GM19324 (cell line): Measurements from ENCODE around the gene CCDC144A.
"Not testable (repeated sequence)": the region's sequence is repeated elsewhere in the genome, so short reads cannot be mapped to it uniquely, and the experiment has no call there.

ENCODE experiments used
- ATAC-seq: cut with Tn5 transposase; IDR thresholded peaks from one replicate; pipeline ENCODE4 v1.9.1; 2021; ENCODE audit warnings: mild to moderate bottlenecking, moderate library complexity; ENCODE audit not compliant: unreplicated experiment, low FRiP score

Gene CCDC144A

GRCh38 chr17:16689731-16690281, at the start of gene CCDC144A:
Gene CCDC144A, plus strand, starts transcription at chr17:16690241. Its CDS starts 160 bp downstream, at chr17:16690401.
- ATAC-seq = not testable (repeated sequence)

GRCh38 chr17:16649585-16649984, 40.5 kb upstream of the CCDC144A start:
- ATAC-seq = no peak

GRCh38 chr17:16652252-16652651, 37.8 kb upstream of the CCDC144A start:
- ATAC-seq = no peak

DNA sequence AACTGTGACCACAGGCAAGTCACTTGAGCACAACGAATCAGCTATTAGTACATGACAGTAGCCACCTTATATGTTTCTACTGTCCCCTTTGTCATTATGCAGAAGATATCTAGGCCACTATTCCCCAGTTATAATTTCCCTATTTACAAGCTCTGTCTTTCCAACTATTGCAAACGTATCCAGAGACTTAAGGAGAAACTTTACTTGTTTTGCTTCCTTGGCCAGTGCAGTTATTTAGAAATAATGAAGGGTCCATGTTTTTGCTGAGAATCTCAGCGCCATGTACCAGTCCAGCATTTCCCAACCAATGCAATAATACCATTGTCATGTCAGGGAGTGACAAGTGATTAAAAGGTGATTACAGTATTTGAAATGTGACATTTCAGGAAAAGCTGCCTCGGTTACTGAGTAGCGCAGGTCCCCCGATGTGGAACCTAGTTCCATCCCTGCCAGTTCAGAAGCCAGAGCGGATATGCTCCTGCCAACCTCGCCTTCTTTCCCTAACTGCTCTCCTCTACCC, 37.1 kb upstream of the CCDC144A start:
- ATAC-seq = no peak

GRCh38 chr17:16653367-16654041, 36.5 kb upstream of the CCDC144A start, which contains the start of gene ZNF624:
Gene ZNF624, minus strand, starts transcription at chr17:16653850.
- ATAC-seq = peak; percentile 86

DNA sequence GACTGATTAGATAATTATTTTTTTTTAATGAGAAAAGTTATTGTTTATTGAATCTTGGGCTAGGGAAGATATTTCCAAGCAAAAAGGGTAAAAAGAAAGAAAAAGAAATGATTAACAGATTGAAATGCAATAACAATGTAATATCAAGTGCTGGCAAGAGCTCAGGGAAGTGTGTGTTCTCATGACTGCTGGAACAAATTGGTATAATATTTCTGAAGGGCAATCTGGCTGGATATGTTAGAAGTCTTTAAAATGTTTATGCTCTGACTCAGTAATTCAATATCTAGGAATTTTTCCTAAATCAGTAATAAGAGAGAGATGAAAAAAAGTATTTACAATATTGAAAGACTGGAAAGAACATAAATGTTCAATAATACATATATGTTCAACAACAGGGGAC, 28.8 kb upstream of the CCDC144A start:
- ATAC-seq = no peak

GRCh38 chr17:16662936-16663335, 27.1 kb upstream of the CCDC144A start:
- ATAC-seq = no peak

- ATAC-seq = not testable (repeated sequence)
Observed at GRCh38 chr17:16666553-16666906, 23.5 kb upstream of the CCDC144A start.

DNA sequence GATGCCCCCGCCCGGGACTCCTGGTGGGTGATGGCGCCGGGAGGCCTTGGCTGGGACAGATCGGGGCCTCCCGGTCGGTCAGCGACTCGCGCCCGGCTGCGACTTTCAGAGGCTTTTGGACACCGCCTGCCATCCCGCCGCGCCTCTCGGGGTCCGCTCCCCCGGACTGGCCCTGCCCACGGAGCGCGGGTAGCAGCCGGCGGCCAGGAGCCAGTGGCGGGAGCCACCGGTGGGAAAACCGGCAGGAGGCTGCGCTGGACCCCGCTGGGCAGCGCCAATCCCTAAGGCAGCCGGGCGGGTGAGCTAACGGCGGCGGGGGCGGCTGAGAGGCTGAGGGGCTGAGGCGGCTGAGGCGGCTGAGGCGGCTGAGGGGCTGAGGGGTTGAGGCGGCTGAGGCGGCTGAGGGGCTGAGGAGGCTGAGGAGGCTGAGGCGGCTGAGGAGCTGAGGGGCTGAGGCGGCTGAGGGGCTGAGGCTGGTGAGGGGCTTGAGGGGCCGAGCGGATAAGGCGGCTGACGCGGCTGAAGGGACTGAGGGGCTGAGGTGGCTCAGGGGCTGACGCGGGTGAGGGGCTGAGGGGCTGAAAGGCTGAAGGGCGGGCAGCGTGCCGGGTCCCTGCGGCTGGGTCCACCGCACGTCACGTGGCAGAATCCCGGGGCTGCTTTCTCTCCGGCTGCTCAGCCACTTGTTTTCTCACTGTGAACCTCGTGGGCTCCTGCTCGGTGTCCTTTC, 23.0 kb upstream of the CCDC144A start:
- not testable (repeated sequence) for ATAC-seq

DNA sequence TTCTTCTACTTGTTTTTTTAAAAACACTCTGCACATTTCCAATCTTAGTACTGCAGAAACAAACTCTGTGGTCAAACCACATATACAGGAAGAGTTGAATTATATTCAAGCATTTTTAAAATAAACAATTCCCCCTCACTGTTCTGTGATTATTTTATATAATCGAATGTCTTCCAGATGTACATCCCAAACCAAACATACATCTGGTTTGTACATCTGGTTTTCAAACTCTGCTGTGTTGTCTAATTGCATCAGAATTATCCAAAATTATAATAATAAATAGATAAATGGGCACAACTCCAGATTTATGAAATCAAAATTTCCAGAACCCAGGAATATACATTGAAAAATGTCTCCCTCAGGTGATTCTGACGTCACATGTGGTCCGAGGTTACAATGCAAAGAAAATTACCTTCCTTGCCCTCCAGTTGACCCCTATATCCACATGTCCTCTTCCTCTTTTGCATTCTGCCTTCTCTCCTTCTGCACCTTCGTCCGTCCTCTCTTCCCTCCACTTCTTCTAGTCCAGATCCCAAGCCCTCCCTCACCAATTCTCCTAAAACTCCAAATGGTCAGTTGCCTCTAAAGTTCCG, 13.3 kb upstream of the CCDC144A start:
- no peak for ATAC-seq

- not testable (repeated sequence) for ATAC-seq
Observed at GRCh38 chr17:16683290-16684138, 6.5 kb upstream of the CCDC144A start.

- not testable (repeated sequence) for ATAC-seq
Observed at GRCh38 chr17:16686019-16686418, 4.0 kb upstream of the CCDC144A start.

DNA sequence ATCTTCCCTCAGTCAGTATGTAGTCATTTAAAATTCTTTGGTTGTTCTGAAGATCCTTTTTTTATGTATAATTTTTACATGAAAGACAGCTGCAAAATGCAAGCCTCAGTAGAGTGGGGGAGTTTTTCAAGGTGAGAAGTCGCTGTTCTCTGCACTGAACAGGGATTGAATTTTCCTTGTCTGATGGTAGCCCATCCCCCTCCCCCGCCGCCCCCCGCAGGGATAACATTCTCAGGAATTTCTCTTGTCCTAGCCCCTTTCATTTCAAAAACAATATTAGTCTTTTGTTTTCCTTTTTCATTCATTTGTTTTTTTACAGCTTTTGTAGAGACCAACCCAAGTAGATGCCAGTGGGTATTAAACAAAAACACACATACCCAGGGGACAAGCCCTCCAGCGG, 2.9 kb upstream of the CCDC144A start:
- ATAC-seq = not testable (repeated sequence)

DNA sequence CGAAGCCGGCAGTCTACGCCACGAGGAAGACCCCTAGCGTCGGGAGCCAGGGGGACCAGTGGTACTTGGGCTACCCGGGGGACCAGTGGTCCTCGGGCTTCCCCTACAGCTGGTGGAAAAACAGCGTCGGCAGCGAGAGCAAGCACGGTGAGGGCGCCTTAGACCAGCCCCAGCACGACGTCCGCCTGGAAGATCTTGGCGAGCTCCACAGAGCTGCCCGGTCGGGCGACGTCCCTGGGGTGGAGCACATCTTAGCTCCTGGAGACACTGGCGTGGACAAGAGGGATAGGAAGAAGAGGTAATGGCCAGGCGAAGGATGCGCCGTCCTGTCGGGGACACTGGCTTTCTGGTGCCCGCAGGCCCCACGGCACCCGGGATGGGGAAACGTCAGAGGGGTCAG, 406 bp downstream of the CCDC144A start:
- ATAC-seq = not testable (repeated sequence)

GRCh38 chr17:16697603-16698002, 7.6 kb downstream of the CCDC144A start:
- not testable (repeated sequence) for ATAC-seq

GRCh38 chr17:16745492-16746203, 55.6 kb downstream of the CCDC144A start:
- ATAC-seq = not testable (repeated sequence)

GRCh38 chr17:16746571-16746970, 56.5 kb downstream of the CCDC144A start:
- ATAC-seq = not testable (repeated sequence)

GRCh38 chr17:16750515-16750914, 60.5 kb downstream of the CCDC144A start:
- ATAC-seq = not testable (repeated sequence)

GRCh38 chr17:16751224-16751923, 61.3 kb downstream of the CCDC144A start:
- not testable (repeated sequence) for ATAC-seq
